SK-N-SH treated with all-trans-retinoic acid at 6 μM for 48 hours (cell line): ENCODE data around the gene PDIK1L.

Experiments
- ATAC-seq: fragments of 200-7000 bp; cut with Tn5 transposase; 3 replicates; pipeline ENCODE4 v1.9.1; 2020; ENCODE audit warnings: mild to moderate bottlenecking, moderate library complexity
- ARNTL ChIP-seq: fragments of 450-650 bp; formaldehyde crosslinking; IDR thresholded peaks from 2 replicates; pipeline ENCODE4 v1.5.0; 2020; ENCODE audit warnings: low read depth, mild to moderate bottlenecking, moderate library complexity, borderline replicate concordance
- CREB5 ChIP-seq: fragments of 250-450 bp; sonication (Bioruptor Pico); IDR thresholded peaks from 2 replicates; pipeline ENCODE4 v1.5.1; 2020; ENCODE audit warnings: low read depth, mild to moderate bottlenecking, moderate library complexity
- CSDC2 ChIP-seq: fragments of 250-450 bp; sonication (Bioruptor Pico); IDR thresholded peaks from 2 replicates; pipeline ENCODE4 v1.5.0; 2020; ENCODE audit warnings: mild to moderate bottlenecking, moderate library complexity
- CSRNP3 ChIP-seq: fragments of 250-450 bp; sonication (Bioruptor Pico); IDR thresholded peaks from 2 replicates; pipeline ENCODE4 v1.5.1; 2021; ENCODE audit warnings: mild to moderate bottlenecking, moderate library complexity
- ESRRG ChIP-seq: fragments of 250-450 bp; sonication (Bioruptor Pico); IDR thresholded peaks from 2 replicates; pipeline ENCODE4 v1.6.1; 2021; ENCODE audit warnings: mild to moderate bottlenecking
- GLIS3 ChIP-seq: fragments of 250-450 bp; sonication (Bioruptor Pico); IDR thresholded peaks from 2 replicates; pipeline ENCODE4 v1.5.0; 2020; ENCODE audit warnings: mild to moderate bottlenecking, moderate library complexity
- ISL1 ChIP-seq: fragments of 250-450 bp; sonication (Bioruptor Pico); IDR thresholded peaks from 2 replicates; pipeline ENCODE4 v2.1.2; 2022; ENCODE audit warnings: mild to moderate bottlenecking, moderate library complexity
- OSR1 ChIP-seq: fragments of 250-450 bp; sonication (Bioruptor Pico); IDR thresholded peaks from 2 replicates; pipeline ENCODE4 v1.8.0; 2022; ENCODE audit warnings: moderate library complexity, mild to moderate bottlenecking, inconsistent platforms
- PATZ1 ChIP-seq: fragments of 250-450 bp; sonication (Bioruptor Pico); IDR thresholded peaks from 2 replicates; pipeline ENCODE4 v1.8.0; 2020; ENCODE audit warnings: mild to moderate bottlenecking, moderate library complexity, borderline replicate concordance
- POU6F1 ChIP-seq: fragments of 250-450 bp; sonication (Bioruptor Pico); IDR thresholded peaks from 2 replicates; pipeline ENCODE4 v1.8.0; 2021; ENCODE audit warnings: low read depth, mild to moderate bottlenecking, moderate library complexity, borderline replicate concordance
- PPARA ChIP-seq: fragments of 250-450 bp; sonication (Bioruptor Pico); IDR thresholded peaks from 2 replicates; pipeline ENCODE4 v1.5.0; 2020; ENCODE audit warnings: mild to moderate bottlenecking, borderline replicate concordance
- RARB ChIP-seq: fragments of 250-450 bp; sonication (Bioruptor Pico); IDR thresholded peaks from 2 replicates; pipeline ENCODE4 v1.8.0; 2021; ENCODE audit warnings: mild to moderate bottlenecking, moderate library complexity
- SNAI2 ChIP-seq: fragments of 250-450 bp; sonication (Bioruptor Pico); IDR thresholded peaks from 2 replicates; pipeline ENCODE4 v1.5.0; 2020; ENCODE audit warnings: mild to moderate bottlenecking, moderate library complexity
- TCF4 ChIP-seq: fragments of 250-450 bp; sonication (Bioruptor Pico); IDR thresholded peaks from 2 replicates; pipeline ENCODE4 v1.8.0; 2021; ENCODE audit warnings: mild to moderate bottlenecking, moderate library complexity, borderline replicate concordance
- TOX ChIP-seq: fragments of 250-450 bp; sonication (Bioruptor Pico); IDR thresholded peaks from 2 replicates; pipeline ENCODE4 v1.8.0; 2021; ENCODE audit warnings: mild to moderate bottlenecking, moderate library complexity, borderline replicate concordance
- TSHZ2 ChIP-seq: fragments of 250-450 bp; sonication (Bioruptor Pico); IDR thresholded peaks from 2 replicates; pipeline ENCODE4 v1.5.0; 2020; ENCODE audit warnings: mild to moderate bottlenecking, moderate library complexity
- ZC3H10 ChIP-seq: fragments of 250-450 bp; sonication (Bioruptor Pico); IDR thresholded peaks from 2 replicates; pipeline ENCODE4 v1.5.1; 2021; ENCODE audit warnings: mild to moderate bottlenecking, moderate library complexity
- ZFP3 ChIP-seq: fragments of 250-450 bp; sonication (Bioruptor Pico); IDR thresholded peaks from 2 replicates; pipeline ENCODE4 v1.5.0; 2020; ENCODE audit warnings: mild to moderate bottlenecking, moderate library complexity
- ZFP30 ChIP-seq: fragments of 450-650 bp; formaldehyde crosslinking; IDR thresholded peaks from 2 replicates; pipeline ENCODE4 v1.5.0; 2022; ENCODE audit warnings: mild to moderate bottlenecking, moderate library complexity
- ZNF565 ChIP-seq: fragments of 450-650 bp; formaldehyde crosslinking; conservative IDR thresholded peaks from 2 replicates; pipeline ENCODE4 v1.5.0; 2020; ENCODE audit warnings: low read depth, mild to moderate bottlenecking, moderate library complexity

PDIK1L gene

GRCh38 chr1:26114165-26114927 lies 2.7 kb downstream of the PDIK1L start:
- ATAC-seq = no peak
- TF ChIP-seq TOX (CRISPR knock-in tag) = no peak
- TF ChIP-seq ZFP30 (CRISPR knock-in tag) = no peak
- TF ChIP-seq PATZ1 (CRISPR knock-in tag) = no peak
- no peak for TF ChIP-seq CSDC2 (CRISPR knock-in tag)
- no peak for TF ChIP-seq TCF4 (CRISPR knock-in tag)
- TF ChIP-seq ZFP3 (CRISPR knock-in tag) = no peak
- TF ChIP-seq GLIS3 (CRISPR knock-in tag) = no peak
- TF ChIP-seq ZNF565 = no peak
- no peak for TF ChIP-seq ARNTL (CRISPR knock-in tag)
- TF ChIP-seq ZC3H10 (CRISPR knock-in tag) = no peak
- TF ChIP-seq CREB5 (CRISPR knock-in tag) = no peak
- no peak for TF ChIP-seq TSHZ2 (CRISPR knock-in tag)
- TF ChIP-seq PPARA (CRISPR knock-in tag) = no peak
- no peak for TF ChIP-seq SNAI2 (CRISPR knock-in tag)
- TF ChIP-seq OSR1 (CRISPR knock-in tag) = no peak
- TF ChIP-seq RARB (CRISPR knock-in tag) = no peak
- no peak for TF ChIP-seq ESRRG (CRISPR knock-in tag)
- no peak for TF ChIP-seq ISL1 (CRISPR knock-in tag)
- TF ChIP-seq, all 23 proteins: peak for 0

- no peak for TF ChIP-seq CSDC2 (CRISPR knock-in tag)
- TF ChIP-seq ZNF565 = no peak
- TF ChIP-seq ESRRG (CRISPR knock-in tag) = no peak
- no peak for TF ChIP-seq CSRNP3 (CRISPR knock-in tag)
- no peak for TF ChIP-seq POU6F1 (CRISPR knock-in tag)
- no peak for TF ChIP-seq GLIS3 (CRISPR knock-in tag)
- no peak for TF ChIP-seq ZC3H10 (CRISPR knock-in tag)
- no peak for TF ChIP-seq CREB5 (CRISPR knock-in tag)
- TF ChIP-seq, all 23 proteins: peak for 0
- ATAC-seq = no peak
These were observed 8.4 kb downstream of the PDIK1L start for GRCh38 chr1:26119892-26120608.
